Measurements from ENCODE around the gene WFDC1. TPM values are rescaled to one million over a fixed set of nuclear protein-coding genes. Genes with fewer than 3 reads are reported as not detected.

Gene WFDC1
- total and polyA plus RNA-seq, 4 donors: 3.8 to 10.4 (median 9.2) TPM

DNA sequence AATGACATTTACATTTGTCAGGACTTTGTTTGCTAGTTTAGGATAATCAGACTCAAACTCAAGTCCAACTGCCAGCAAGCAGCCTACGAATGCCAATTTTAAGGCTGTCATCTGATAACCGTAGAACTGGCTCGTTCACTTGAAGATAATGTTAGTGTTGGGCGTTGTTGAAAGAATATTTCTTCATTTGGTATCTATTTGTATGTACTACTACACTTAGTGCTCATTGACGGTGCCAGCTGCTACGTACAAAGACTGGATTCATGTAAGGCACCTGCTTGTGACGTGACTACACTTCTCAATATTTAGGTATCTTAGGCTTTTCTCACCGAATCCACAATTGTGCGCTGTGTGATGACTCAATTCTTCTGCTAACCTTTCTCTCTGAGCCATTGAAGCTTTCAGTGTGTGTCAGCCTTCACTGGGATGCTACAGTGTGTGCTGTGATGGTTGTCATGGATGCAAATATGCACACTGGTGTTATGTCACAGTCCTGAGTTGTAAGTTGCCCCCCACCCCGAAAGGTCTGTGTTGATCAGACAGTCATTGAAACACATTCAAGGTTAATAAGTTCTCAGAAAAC is 79.3 kb downstream of the WFDC1 start:
- 41% methylated on average over 5 of the region's 10 CpGs for WGBS (ENCODE audit: insufficient coverage)
- peak overlapping the region; percentile 15 for H3K27ac ChIP-seq (ENCODE audit: low read depth, low read length)
- H3K4me3 ChIP-seq (ENCODE audit: low read depth, low read length): no peak overlapping the region
- H3K9me3 ChIP-seq (ENCODE audit: control insufficient read depth, insufficient read depth, low read length): no peaks in the 10 kb centered on the region
- H3K4me1 ChIP-seq (ENCODE audit: control insufficient read depth, insufficient read depth, low read length): peaks cover 4% of the 10 kb centered on the region
- no peaks in the 10 kb centered on the region for H3K36me3 ChIP-seq (ENCODE audit: control insufficient read depth, insufficient read depth, low read length)
- DNase-seq (ENCODE audit: low read depth in 4 of 6, low spot score in 6 of 6): peak in 2 of 6 donors; percentile 72 to 81
- peaks cover 3% of the 10 kb centered on the region for H3K27me3 ChIP-seq (ENCODE audit: control insufficient read depth, insufficient read depth, low read length)

DNA sequence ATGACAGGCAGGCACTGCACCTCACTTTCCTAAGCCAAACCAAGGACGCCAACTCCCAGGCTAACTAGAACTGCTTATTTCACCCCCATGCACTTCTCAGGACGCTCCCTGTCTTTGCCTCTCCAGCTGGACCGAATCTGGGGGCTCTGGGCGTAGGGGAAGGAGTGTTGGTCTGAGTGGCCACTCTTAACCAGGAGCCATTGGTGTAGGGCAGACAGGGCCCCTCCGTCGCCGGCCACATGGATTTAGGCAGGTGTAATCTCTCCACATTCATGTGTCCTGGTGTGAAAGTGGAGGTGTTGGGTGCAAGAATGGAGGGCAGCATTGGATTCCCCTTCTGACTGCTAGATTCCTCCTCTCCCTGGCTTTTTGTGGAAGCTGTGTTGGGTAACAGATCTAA is 83.4 kb downstream of the WFDC1 start:
- Histone ChIP-seq H3K27ac (ENCODE audit: low read depth, low read length) (no peak overlapping the region), H3K27me3 (ENCODE audit: control insufficient read depth, insufficient read depth, low read length) (no peaks in the 10 kb centered on the region), H3K9me3 (ENCODE audit: control insufficient read depth, insufficient read depth, low read length) (no peaks in the 10 kb centered on the region), H3K36me3 (ENCODE audit: control insufficient read depth, insufficient read depth, low read length) (no peaks in the 10 kb centered on the region), H3K4me1 (ENCODE audit: control insufficient read depth, insufficient read depth, low read length) (no peaks in the 10 kb centered on the region), H3K4me3 (ENCODE audit: low read depth, low read length) (no peak overlapping the region)
- DNase-seq (ENCODE audit: low read depth in 4 of 6, low spot score in 6 of 6): no peak
- 100% methylated on average over 1 of the region's 7 CpGs for WGBS (ENCODE audit: insufficient coverage)

DNA sequence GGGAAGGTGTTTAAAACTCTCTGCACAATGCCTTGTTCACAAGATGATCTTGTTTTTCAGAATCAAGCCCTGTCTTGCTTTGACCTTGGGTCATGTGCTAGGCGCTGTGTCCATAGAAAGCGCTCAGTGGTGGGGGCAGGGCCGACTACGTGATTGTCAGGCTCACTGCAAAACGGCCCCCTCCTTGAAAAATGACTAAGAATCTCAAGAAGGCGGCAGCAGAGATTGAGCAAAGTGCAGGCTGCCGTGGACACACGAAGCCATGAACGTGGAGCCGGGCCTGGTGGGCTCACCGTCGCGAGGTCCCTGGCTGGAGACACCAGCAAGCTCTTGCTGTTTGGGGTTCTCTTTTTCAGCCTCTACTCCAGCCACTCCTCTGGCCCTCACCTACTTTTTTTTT is 83.9 kb downstream of the WFDC1 start:
- Histone ChIP-seq H3K4me3 (ENCODE audit: low read depth, low read length) (no peak overlapping the region), H3K27ac (ENCODE audit: low read depth, low read length) (no peak overlapping the region), H3K27me3 (ENCODE audit: control insufficient read depth, insufficient read depth, low read length) (no peaks in the 10 kb centered on the region), H3K9me3 (ENCODE audit: control insufficient read depth, insufficient read depth, low read length) (no peaks in the 10 kb centered on the region), H3K36me3 (ENCODE audit: control insufficient read depth, insufficient read depth, low read length) (no peaks in the 10 kb centered on the region), H3K4me1 (ENCODE audit: control insufficient read depth, insufficient read depth, low read length) (no peaks in the 10 kb centered on the region)
- WGBS (ENCODE audit: insufficient coverage): 71% methylated on average over 13 of the region's 13 CpGs
- DNase-seq (ENCODE audit: low read depth in 4 of 6, low spot score in 6 of 6): no peak

DNA sequence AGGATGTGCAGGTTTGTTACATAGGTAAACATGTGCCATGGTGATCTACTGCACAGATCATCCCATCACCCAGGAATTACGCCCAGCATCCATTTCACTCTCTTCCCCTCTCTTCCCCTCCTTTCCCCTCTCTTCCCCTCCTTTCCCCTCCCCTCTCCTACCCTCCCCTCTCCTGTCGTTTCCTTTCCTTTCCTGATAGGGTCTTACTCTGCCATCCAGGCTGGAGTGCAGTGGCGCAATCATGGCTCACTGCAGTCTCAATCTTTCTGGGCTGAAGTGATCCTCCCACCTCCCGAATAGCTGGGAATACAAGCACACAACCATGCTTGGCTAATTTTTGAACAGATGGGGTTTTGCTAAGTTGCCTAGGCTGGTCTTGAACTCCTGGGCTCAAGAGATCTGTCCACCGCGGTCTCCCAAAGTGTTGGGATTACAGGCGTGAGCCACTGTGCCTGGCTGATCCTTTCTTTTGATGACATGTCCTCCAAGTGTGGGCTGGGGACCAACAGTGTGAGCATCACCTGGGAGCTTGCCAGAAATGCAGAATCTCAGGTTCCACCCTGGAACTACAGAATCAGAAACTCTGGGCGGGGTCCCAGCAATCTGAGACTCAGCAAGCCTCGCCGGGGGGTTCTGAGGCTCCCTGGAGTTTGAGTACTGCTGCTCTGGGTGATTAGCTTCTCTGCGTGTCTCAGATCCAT is 84.5 kb downstream of the WFDC1 start:
- H3K9me3 ChIP-seq (ENCODE audit: control insufficient read depth, insufficient read depth, low read length): no peaks in the 10 kb centered on the region
- peak in 1 of 6 donors; percentile 34 for DNase-seq (ENCODE audit: low read depth in 4 of 6, low spot score in 6 of 6)
- H3K27ac ChIP-seq (ENCODE audit: low read depth, low read length): no peak overlapping the region
- no peaks in the 10 kb centered on the region for H3K4me1 ChIP-seq (ENCODE audit: control insufficient read depth, insufficient read depth, low read length)
- 74% methylated on average over 10 of the region's 11 CpGs for WGBS (ENCODE audit: insufficient coverage)
- no peaks in the 10 kb centered on the region for H3K36me3 ChIP-seq (ENCODE audit: control insufficient read depth, insufficient read depth, low read length)
- H3K4me3 ChIP-seq (ENCODE audit: low read depth, low read length): no peak overlapping the region
- H3K27me3 ChIP-seq (ENCODE audit: control insufficient read depth, insufficient read depth, low read length): no peaks in the 10 kb centered on the region

Small RNAs within 50 kb of the gene (small RNA-seq; reads per million reads assigned to genes)
- not detected for gene RNA5SP433 (ENCODE audit: low replicate concordance)

Other genes with a start within 250 kb of the WFDC1 start
- gene MBTPS1, start 177.9 kb upstream of the WFDC1 start, total RNA-seq: 10 to 100 TPM; 71.3 to 84.3 TPM
- gene MBTPS1, start 177.9 kb upstream of the WFDC1 start, polyA plus RNA-seq (ENCODE audit: insufficient read length in 2 of 2): 10 to 100 TPM; 66.2 to 78.5 TPM
- 10 to 100 TPM; 59.8 to 74.5 TPM for gene HSDL1, start 149.7 kb upstream of the WFDC1 start, total RNA-seq
- 10 to 100 TPM; 68.7 to 77.2 TPM for gene HSDL1, start 149.7 kb upstream of the WFDC1 start, polyA plus RNA-seq (ENCODE audit: insufficient read length in 2 of 2)
- gene DNAAF1, start 149.6 kb upstream of the WFDC1 start, total RNA-seq: 10 to 100 TPM in 1 of 2 donors, 1 to 10 TPM in 1; 2.7 to 20.1 TPM
- gene DNAAF1, start 149.6 kb upstream of the WFDC1 start, polyA plus RNA-seq (ENCODE audit: insufficient read length in 2 of 2): 10 to 100 TPM; 20.9 to 21.2 TPM
- 10 to 100 TPM; 14.9 to 37.7 TPM for gene TAF1C, start 107.8 kb upstream of the WFDC1 start, total RNA-seq
- 10 to 100 TPM; 55.3 to 64.9 TPM for gene TAF1C, start 107.8 kb upstream of the WFDC1 start, polyA plus RNA-seq (ENCODE audit: insufficient read length in 2 of 2)
- gene ADAD2, start 103.7 kb upstream of the WFDC1 start, total RNA-seq: under 1 TPM; 0.20 to 0.39 TPM
- gene ADAD2, start 103.7 kb upstream of the WFDC1 start, polyA plus RNA-seq (ENCODE audit: insufficient read length in 2 of 2): 1 to 10 TPM in 1 of 2 donors, under 1 TPM in 1; 0.51 to 1.3 TPM
- gene KCNG4, start 54.9 kb upstream of the WFDC1 start, total RNA-seq: under 1 TPM; 0.06 to 0.30 TPM
- under 1 TPM; 0.33 to 0.44 TPM for gene KCNG4, start 54.9 kb upstream of the WFDC1 start, polyA plus RNA-seq (ENCODE audit: insufficient read length in 2 of 2)
- gene ATP2C2, start 73.7 kb downstream of the WFDC1 start, total RNA-seq: 1 to 10 TPM; 1.4 to 2.2 TPM
- 1 to 10 TPM; 3.1 to 4.2 TPM for gene ATP2C2, start 73.7 kb downstream of the WFDC1 start, polyA plus RNA-seq (ENCODE audit: insufficient read length in 2 of 2)
- 10 to 100 TPM in 1 of 2 donors, 1 to 10 TPM in 1; 9.2 to 14.1 TPM for gene MEAK7, start 209.8 kb downstream of the WFDC1 start, total RNA-seq
- gene MEAK7, start 209.8 kb downstream of the WFDC1 start, polyA plus RNA-seq (ENCODE audit: insufficient read length in 2 of 2): 10 to 100 TPM; 10.5 to 14.3 TPM

Measured in spinal cord (tissue), 10 donors.